Limb (tissue), 2 donors: ENCODE data around the gene MARS2.
"Not testable (repeated sequence)": the region's sequence is repeated elsewhere in the genome, so short reads cannot be mapped to it uniquely, and the experiment has no call there.

Experiments
- DNase-seq, 2 donors: peaks; one replicate each; pipeline ENCODE4 v3.0.0-alpha.2; 2016; ENCODE audit errors: extremely low spot score in 2 of 2

Gene MARS2

DNA sequence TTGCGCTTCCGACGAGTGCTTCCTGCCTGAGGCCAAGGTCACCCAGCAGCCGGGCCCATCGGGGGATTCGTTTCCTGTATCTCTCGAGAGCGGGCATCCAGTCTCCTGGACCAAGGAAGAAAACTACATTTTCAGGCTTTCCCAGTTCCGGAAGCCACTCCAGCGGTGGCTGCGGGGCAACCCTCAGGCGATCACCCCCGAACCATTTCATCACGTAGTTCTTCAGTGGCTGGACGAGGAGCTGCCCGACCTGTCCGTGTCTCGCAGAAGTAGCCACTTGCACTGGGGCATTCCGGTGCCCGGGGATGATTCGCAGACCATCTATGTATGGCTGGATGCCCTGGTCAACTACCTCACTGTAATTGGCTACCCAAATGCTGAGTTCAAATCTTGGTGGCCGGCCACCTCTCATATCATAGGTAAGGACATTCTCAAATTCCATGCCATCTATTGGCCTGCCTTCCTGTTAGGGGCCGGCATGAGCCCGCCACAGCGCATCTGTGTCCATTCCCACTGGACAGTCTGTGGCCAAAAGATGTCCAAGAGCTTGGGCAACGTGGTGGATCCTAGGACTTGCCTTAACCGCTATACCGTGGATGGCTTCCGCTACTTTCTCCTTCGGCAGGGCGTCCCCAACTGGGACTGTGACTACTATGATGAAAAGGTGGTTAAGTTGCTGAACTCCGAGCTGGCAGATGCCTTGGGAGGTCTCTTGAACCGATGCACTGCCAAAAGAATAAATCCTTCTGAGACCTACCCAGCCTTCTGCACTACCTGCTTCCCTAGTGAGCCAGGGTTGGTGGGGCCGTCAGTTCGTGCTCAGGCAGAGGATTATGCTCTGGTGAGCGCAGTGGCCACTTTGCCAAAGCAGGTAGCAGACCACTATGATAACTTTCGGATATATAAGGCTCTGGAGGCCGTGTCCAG, 1.0 kb downstream of the MARS2 start:
- no peak for DNase-seq

DNA sequence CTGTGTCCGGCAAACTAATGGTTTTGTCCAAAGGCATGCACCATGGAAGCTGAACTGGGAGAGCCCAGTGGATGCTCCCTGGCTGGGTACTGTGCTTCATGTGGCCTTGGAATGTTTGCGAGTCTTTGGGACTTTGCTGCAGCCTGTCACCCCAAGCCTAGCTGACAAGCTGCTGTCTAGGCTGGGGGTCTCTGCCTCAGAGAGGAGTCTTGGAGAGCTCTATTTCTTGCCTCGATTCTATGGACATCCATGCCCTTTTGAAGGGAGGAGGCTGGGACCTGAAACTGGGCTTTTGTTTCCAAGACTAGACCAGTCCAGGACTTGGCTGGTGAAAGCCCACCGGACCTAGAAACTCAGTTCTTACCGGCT, 1.7 kb downstream of the MARS2 start:
- DNase-seq, result no peak

DNA sequence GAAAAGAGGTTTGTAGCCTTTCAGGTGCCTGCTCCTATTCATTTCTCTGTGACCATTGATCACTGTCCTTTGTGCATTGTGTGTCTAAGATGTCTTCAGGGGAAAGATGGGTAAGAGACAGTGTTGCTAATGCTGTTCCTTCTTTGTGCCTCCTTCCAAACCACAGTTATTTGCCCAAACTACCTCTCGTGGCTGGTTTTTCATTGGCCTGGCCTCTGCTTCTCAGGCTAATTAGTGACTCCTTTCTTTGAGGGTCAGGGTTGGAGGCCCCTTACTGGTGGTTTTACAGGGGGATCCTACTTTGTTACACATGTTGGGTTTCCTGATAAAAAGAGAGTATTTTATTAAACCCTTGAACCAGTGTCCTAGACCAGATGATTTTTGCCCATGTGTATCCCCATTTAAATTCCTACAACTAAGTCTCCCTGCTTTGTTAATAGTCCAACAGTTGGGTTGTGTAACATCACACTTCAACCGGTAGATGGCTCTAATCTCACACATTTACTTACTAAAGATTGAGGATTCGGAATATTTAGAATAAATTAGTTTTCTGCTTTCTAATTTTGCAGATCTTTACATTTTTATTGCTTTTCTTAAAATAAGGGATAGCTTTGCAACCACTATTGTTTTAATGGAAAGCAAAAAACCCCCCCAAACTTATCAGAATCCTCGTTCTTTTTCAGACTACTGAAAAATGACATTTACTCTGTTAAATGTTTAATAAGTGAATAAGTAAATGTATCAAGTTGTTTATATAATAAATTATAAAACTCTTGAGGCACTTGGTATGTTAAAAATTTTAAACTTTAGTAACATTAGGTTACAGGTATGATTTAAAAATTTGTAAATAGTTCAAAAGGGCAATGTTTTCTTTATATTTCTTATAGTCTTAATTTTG, 2.4 kb downstream of the MARS2 start:
- DNase-seq, result peak in 1 of 2 donors; percentile 64

DNA sequence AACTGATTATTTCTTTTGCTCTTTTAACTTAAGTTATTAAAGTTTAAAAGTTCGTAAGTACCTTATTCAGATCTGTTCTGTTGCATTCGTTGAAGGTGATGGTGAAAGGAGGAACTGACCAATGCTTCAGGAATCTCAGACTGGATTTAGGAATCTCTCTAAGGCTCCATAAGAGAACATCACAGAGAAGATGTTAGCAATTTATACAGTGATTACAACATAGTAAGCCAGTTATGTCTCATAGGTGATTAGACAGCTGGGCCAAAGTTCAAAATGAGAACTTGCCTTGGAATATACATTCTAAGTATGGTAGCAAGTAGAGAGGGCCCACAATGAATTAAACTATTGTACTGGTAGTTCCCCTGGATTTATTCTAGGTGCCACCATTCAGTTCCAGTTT, 3.2 kb downstream of the MARS2 start:
- DNase-seq, result no peak

DNA sequence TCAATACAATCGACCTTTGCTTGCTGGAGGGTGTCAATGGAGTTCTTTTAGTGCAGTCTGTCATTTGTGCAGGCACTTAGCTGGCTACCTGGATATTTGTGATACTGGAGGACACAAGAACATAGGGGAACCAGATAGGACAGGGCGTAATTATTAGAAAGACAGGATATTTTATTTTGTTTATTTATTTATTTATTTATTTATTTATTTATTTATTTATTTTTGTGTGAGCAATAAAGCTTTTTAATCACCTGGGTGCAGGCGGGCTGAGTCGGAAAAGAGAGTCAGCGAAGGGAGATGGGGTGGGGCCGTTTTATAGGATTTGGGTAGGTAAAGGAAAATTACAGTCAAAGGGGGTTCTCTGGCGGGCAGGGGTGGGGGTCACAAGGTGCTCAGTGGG, 4.0 kb downstream of the MARS2 start:
- not testable (repeated sequence) for DNase-seq

DNA sequence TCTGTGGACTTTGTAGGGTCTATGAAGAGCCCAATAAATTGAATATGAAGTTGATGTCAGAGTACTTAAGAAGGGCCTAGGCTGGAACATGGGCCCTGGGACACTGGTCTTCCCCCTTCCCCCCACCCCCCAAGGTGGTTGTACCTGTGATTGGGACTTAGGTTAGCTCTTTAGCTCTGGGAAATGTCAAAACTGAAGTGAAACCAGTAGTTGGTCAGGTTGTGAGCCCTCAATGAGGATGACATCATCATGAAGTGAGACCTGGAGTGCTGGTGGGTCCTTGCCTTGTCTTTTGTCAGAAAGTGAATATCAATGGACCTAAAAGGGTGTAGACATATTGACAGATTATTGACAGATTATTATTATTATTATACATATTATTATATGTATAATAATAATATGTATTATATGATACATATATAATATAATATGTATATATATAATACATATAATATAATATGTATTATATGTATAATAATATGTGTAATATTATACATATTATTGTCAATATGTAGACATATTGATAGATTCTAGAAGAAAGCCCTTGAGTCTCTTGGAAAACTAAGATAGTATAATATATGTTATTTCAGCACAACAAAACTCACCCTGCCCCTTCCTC, 5.4 kb downstream of the MARS2 start:
- DNase-seq, result no peak

DNA sequence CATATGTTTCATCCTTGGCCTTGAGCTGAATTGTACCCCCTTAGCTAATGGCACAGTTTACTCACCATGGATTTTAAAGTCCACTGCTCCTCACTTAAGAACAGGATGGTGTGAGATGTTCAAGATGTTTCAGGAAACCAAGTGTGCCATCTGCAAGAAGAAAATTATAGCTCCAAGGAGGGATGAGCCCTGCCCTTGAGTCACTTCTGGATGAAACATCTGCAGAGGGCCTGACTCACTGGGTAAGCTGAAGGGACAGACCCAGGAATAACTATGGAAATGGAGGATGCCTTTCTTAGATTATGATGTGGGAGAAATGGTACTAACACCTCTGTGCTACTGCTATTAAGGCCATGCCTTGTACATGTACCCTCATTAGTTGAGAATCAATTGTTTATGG, 6.4 kb downstream of the MARS2 start:
- DNase-seq, result no peak

DNA sequence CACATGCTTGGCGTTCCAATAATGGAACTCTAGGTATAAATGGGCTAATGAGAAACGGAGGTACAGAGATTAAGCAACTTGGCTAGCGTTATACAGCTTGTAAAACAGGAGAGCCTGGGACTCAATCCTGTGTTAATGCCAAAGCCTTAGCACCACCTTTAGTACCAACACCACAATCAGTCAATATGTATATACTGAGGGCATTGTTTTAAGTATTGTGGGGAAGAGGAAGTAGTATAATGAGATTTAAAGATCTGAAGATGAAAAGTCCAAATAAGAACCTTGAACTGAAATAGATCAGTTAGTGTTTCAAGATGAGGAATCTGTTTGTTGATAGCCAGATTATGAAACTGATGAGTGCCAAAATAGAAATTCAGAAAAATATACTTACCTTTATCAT, 8.1 kb downstream of the MARS2 start:
- DNase-seq, result no peak

DNA sequence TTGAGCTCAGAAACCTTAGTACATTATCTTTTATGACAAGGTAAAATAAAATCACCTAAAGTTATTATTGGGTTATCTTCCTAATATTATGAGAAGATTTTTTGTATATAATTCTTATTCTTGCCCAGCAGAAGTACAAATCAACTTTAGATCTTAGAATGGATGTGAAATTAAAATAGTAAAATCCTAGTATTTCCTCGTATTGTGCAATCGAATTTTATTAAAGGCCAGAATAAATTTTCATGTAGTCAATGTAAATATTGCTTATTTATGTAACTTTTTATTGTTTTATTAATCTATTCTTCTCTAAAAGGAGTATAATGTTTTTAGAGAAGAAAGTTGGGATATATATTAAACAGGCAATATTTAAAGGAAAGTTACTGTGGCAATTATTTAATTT, 12.7 kb downstream of the MARS2 start:
- DNase-seq, result no peak

DNA sequence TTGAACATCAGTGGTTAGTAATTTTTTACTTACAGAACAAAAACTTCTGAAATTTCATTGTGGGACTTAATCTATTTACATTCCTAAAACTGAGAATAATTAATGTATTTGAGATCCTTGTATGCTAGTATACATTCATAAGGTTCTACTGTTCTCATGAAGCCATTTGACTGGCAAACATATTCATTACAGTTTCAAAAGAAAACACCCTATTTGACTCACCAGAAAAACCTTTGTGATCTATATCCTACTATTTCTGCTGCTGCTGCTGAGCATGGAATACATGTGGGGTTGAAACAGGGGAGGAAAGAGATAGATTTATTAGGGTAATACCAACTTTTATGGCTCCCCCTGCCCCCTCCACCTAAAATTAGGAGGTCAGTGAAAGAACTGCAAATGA, 21.8 kb downstream of the MARS2 start:
- DNase-seq, result no peak

DNA sequence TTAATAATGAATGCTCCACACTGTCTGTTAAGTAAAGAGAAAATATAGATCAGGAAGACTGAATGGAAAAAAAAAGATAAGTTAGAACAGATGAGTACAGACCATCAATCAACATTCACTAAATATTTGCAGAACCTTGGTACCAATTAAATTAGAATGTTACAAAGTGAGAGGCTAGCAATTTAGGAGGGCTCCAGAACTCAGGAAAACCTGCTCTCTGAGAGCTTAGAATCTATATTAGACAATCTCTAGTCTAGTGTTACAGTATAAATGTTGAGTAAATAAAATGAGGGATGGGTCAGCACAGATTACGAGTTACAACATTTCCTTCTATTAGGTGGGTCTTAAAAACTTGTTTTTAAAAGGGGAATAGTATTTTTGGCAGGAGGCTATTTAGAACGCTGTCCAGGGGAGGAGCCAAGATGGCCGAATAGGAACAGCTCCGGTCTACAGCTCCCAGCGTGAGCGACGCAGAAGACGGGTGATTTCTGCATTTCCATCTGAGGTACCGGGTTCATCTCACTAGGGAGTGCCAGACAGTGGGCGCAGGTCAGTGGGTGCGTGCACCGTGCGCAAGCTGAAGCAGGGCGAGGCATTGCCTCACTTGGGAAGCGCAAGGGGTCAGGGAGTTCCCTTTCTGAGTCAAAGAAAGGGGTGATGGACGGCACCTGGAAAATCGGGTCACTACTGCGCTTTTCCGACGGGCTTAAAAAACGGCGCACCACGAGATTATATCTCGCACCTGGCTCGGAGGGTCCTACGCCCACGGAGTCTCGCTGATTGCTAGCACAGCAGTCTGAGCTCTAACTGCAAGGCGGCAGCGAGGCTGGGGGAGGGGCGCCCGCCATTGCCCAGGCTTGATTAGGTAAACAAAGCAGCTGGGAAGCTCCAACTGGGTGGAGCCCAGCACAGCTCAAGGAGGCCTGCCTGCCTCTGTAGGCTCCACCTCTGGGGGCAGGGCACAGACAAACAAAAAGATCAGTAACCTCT, 23.7 kb downstream of the MARS2 start:
- DNase-seq, result not testable (repeated sequence)

DNA sequence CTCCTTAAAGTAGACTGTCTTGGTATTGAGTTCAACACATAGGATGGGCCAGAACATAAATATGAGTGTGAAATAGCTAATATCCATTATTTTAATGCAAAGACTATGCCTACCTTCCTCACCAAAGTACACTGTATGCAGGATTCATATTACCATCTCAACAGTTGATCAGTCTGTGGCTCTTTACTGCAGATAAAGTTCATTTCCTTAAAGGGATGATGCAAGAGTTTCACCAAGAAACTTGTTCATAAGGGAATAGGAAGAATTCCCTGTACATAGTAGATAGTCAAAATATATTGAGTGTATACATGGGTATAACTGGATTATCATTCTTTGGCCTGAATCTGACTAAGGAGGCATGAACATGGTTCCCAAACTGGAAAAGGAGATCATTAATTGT, 35.0 kb downstream of the MARS2 start:
- no peak for DNase-seq
